ENCODE data around the gene RNF217.
A peak's percentile ranks its signal among the peaks of the same experiment; 100 is the strongest.
"Not testable (repeated sequence)": the region's sequence is repeated elsewhere in the genome, so short reads cannot be mapped to it uniquely, and the experiment has no call there.

The RNF217 gene

DNA sequence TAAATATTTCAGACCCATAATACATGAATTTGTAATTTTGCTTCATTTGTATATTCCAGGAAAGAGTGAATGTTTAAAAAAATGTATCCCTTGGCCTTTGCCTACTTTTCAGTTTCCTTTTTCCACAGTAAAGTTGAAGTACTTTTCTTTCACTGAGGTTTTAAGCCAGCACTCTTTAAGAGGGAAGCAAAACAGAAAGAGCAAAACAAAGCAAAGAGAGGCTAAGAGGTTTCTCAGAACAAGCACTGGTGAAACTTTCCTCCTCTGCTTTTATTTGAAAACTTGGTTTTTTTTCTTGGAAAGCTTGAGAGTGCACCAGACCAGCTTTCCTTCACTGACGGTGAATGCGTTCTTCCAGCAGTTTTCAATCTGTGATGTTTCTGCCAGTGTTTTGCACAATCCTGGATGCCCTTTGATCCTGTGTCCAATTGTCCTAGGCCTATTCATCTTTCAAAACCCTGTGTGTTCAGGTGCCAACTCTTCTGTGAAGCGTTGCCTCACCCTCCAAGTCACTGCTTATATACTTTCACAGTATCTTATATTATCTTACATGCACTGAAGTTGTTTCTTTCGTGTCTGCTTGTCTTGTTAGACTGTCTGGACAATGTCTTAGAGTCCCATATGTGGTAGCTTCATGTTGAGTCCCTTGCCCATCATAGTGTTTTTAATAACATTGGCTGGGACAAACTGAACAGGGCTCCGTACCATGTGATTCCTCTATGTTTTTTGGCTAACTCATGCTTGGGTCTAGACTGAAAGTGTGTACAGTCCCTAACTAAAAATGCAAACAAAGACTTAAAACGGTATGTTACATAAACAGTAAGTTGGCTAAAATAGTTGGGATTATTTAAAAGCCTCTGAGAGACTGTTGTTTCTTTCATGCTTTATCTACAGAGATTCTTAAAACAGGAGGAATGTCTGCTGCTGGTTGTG lies 1.9 kb downstream of the RNF217 start:
- peak; percentile 60 for FAIRE-seq

DNA sequence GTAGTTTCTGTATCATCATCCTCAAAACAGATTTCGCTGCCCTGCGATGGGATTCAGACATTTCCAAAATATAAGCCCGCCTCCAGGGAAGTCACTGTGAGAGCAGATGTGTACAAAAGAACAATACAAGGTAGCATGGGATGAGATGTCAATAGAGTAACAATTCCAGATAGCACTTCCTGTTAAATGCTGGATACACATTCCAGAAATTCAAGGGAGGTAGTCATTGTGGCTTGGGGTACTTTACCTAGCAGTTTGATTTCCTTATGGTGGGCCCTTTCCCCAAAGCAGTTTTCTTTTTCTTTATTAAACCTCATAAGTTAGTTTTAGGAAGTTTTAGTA lies 2.5 kb downstream of the RNF217 start:
- FAIRE-seq, result no peak

DNA sequence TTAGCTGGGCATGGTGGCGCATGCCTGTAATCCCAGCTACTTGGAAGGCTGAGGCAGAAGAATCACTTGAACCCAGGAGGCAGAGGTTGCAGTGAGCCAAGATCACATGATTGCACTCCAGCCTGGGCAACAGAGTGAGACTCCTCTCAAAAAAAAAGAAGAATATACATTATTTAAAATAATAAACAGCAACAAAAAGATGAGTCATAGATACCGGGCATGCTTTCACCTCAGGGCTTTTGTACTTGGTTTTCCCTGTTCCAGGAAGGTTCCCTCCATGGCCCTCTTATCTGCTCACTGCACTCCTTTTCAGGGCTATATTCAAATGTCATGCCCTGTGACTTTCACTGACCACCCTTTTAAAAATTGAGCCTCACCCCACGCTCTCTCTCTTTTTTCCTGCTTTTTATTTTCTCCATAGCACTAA lies 3.2 kb downstream of the RNF217 start:
- FAIRE-seq, result not testable (repeated sequence)

DNA sequence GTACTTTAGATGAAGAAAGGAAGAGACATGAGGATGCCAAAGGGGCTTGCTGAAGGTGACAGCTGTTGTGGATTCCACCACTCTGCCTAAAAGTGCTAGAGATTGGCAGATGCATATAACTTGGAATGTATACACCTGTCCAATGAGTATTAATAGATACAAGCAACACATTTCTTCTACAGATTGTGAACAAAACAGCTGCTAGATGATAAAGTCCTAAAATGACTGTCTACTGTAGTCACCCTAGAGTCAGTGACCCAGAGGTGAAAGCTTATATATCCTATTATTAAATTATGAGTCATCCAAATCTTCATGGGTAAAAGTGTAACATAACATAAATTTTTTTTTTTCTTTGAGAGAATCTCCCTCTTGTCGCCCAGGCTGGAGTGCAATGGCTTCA lies 5.2 kb downstream of the RNF217 start:
- FAIRE-seq, result no peak

DNA sequence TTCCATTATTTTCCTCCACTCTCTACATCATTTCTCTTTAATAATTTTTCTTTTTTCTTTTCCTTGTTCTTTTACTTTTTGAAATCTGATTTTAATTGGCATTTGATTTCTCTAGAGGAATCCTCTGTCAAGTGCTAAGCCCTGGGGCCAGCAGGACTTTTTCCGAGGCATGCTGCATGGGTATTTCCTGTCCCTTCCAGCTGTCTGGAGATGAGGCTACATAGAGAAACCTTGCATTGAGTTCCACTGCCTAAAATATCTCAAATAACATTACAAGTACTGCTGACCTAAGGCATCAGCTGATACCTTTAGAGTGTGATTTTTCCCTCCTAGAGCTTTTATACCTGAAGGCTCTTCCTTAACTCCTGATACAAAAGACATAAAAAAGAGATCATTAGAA lies 6.2 kb downstream of the RNF217 start:
- FAIRE-seq, result no peak

DNA sequence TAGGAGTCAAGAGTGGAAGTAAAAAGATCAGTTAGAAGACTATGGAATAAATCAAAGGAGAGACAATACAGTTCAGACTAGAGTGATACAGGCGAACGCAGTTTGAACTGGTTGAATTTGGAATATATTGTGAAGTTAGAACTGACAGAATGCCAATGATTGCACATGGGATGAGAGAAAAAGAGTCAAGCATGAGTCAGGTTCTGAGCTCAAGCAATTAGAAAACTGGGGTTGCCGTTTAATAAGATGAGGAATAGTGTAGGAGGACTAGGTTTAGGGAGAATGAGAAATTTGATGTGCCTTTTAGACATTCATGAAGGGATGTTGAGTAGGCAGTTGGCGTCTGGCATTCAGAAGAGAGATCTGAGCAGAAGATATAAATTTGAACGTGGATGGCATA lies 8.0 kb downstream of the RNF217 start:
- FAIRE-seq, result no peak

DNA sequence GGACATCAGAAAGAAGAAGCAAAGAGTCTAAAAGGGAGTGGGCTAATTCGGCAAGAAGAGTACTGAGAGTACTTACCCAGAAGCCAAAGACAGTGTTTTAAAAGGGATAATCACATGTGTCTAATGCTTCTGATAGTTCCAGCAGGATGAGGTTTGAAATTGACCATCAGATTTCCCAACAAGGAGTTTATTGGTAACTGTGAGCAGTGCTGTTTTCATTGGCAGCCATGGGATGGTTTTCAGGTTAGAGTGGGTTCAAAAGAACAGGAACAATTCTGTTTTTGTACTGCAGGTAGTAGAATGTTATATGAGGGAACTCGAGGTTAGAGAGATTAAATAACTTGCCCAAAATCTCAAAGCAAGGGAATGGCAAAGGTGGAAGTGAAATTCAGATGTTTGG lies 8.5 kb downstream of the RNF217 start:
- no peak for FAIRE-seq

DNA sequence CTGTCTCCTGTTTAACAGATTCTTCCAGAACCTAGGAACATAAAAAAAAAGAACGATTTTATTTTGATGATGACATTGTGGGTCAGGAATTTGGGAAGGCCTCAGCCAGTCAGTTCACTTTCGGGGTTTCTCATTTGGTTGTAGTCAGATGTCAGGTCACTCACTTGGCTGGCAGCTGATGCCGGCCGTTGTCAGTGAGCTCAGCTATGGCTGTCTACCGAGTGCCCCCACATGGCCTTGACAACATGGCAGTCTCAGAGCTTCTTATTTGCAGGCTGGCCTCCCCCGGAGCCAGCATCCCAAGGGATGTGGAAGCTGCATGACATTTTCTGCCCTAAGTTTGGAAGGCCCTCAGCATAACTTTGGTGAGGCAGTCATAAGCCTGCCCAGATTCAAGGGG lies 11.5 kb downstream of the RNF217 start:
- no peak for FAIRE-seq

DNA sequence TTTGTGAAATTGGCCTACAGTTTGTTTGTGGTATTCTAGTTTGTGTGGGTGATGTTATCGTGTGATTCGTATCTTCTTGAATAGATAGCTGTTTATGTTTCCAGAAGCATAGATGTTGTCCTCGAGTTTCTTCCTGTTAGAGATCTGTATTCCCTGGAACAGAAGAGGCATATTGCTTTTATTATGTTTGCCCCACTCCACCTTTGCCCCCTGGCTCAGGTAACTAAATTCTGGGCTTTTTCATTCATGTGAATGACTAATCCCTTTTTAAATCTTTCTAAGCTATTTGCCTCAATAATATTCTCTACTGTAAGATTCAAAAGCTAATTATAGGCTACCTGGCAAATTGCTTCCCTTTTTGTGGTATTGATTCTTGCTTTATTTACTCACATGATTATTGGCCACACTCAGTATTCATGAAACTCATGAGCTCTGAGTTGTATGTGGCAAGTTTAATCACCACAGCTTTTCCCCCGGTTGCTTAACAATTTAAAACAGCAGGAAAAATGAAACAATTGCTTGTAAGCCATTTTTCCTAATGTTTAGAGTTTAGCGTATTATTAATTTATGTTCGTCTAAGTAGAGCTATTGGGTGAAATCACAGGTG lies 12.6 kb downstream of the RNF217 start:
- no peak for FAIRE-seq

DNA sequence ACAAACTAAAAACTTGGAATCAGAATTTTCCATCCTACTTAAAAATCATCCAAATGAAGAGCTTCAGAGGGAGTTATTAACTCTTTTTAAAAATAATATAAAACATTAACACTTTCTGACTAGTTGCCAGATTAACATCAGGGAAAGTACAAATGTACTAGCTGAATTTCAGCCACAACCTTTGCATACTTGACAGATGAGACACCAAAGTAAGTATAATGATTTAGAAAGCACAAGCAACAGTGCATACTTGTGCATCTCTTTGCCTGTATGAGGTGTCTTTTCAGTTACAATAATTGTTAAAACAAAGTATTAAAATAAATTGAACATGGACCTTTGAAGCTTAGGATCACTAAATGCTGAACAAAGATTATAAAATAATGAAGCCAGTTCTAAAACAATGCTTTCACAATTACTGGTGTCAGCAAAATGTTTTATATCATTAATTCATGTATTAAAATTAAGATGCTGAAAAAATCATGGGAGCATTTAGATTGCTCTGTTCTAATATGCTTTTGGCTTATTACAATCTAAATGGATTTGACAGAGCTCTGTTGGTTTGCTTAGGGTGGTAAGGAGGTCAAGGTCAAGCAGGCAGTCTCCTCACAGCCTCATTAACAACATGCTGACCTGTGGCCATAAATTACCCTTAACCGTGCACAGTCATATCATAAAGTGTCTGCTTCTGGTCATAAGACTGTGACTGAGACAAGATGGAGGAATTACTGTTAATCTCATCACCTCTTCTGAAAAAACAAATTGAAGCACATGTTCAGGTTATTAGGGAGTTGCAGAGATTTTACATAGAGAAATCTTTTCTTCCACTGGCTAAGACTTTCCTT lies 15.1 kb downstream of the RNF217 start:
- no peak for FAIRE-seq

DNA sequence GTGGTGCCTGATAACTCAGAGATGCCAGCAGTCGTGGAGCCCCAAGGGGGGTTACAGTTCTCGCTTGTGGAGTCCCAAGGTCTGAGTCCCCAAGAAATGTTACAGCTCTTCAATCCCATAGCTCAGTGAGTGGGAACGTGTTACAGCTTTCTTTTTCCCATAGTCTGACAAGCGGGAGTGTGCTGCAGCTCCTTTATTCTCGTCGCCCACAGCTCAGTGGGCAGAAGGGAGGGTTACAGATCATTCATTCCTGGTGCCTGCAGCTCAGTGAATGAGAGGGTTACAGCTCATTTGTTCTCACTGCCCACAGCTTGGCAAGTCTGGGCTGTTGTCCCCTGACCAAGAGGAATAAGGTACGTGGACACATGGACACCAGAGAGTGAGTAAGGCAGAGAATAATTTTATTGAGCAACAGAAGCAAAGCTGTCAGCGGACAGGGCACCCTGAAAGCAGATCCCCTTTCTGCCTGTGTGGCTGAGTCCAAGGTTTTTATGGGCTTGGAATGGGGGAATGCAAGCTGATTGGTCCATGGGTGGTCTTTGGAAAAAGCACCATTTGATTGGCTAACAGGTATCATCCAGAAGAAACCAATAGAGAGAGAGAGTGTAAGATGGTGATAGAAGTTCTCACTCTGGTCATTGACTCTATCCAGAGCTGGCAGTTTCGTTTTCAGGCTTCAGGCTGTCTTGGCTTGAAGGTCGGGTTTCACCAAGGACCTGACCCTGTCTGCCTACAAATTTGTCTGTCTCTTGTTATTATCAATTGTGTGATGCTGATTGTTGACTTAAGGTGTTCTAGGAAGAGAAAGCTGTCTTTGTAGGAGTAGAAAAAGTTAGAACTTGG lies 16.4 kb downstream of the RNF217 start:
- FAIRE-seq, result no peak

DNA sequence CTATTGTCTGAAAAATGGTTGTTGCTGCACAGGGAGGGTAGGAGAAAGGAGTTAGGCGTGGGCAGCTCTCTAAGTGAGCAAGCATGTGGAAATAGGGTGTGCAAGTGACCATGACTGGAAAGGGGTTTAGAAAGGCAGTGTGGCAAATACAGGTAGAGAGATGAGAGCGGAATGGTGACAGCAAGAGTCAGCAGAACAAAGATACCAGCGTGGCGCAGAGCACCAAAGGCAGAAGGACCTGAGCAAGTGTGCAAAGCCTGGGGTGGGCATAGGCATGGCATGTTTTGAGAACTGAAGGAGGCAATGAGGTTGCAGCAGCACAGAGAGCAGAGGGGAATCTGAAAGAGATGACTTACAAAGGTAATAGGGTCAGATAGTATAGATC lies 17.0 kb downstream of the RNF217 start:
- FAIRE-seq, result no peak

DNA sequence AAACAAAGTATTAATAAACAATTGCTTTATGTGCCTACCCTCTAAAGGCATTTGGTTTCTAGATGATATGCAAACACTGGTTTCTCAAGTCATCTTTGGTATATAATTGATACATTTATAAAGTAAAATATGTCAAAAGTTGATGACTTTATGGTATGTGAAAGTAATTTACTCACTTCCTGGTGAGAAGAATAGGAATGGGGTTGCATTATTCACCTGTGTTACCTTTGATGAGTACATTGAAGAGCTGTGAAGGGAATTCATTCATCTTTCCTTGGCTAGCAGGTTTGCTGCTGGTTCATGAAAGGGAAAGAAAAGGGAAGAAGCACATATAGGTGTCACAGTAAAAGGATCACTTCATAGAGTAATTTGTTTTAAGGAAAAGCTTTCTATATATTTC lies 20.4 kb downstream of the RNF217 start:
- no peak for FAIRE-seq

DNA sequence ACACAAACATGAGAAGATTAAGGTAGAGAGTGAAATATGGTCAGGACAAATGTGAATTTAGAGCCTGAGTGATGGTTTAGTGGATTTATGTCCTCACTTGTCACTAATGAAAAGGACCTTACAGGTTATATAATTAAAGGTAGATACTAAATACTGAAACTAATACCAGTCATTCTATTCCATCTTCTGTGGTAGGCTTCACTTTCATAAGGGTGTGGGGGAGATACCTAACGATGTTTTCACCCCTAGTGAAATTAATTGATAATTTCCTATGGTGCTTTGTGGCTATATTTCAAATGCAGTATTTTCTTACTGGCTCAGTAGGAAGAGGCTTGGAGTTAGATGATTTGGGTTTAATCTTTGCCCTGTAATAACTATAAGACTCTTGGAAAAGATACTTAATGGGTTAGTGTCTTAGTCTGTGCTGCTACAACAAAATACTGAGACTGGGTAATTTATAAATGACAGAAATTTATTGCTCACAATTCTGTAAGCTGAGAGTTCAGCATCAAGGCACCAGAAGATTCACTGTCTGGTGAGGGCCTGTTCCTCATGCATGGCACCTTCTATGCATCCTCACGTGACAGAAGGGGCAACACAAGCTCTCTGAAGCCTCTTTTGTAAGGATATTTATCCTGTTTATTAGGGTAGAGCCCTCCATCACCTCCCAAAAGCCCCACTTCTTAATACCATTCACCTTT lies 21.3 kb downstream of the RNF217 start:
- FAIRE-seq, result no peak

DNA sequence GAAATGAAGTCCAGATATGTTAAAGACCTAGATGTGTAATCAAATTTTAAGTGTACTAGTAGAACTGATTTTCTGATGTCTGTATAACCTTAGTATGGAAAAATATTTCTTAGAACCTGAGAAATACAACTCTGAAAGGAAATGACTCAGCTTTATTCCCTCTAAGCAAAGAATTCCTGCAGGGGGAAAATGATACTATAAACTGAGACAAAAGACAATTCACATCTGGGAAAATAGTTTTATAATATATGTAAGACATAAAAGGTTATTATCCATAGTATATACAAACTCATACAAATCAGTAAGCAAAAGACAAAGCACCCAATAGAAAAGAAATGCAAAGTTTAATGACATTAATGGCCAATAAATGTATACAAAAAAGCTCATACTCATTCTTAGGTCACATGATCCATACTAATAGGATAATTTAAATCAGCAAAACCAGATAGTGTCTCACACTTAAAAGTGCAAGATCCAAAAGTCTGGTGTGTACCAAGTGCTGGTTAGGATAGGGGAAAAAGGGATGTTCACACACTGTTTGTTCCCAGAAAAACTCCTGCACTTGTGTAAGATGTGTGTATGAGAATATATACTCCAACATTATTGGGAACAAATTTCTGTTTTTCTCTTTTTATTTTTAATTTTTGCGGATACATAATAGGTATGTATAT lies 22.6 kb downstream of the RNF217 start:
- FAIRE-seq, result no peak

DNA sequence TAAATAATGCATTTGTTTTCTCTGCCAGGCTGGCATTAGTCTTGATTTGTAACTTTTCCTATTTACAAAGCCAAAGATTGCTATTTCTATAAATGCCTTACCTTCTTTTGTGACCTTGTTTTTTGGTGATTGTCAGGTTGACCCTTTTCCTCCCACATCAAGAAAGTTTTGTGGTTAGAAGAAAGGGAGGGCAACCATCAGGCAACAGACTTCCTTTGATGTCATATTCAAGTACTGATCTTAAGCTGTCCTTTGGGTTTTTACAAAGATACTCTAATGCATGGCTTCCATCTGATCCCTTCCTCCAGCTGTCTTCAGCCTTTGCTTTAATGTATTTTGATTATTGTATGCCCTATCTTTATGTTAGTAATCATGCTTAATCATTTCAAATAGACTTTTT lies 23.9 kb downstream of the RNF217 start:
- no peak for FAIRE-seq

DNA sequence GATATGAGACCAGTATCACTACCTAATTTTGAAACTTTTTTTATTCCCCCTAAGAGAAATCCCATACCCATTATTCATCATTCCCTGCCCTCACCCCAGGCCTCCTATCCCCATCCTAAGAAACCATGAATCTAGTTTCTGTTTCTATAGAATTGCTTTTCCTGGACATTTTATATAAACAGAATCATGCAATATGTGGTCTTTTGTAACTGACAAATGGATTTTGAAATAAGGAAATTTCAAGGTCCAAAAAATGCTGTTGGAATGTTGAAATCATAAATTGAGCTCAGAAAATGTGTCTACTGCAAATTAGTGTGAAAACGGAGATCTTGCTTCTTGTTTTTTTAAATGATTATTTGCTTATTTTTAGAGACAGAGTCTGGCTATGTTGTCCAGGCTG lies 25.1 kb downstream of the RNF217 start:
- no peak for FAIRE-seq

DNA sequence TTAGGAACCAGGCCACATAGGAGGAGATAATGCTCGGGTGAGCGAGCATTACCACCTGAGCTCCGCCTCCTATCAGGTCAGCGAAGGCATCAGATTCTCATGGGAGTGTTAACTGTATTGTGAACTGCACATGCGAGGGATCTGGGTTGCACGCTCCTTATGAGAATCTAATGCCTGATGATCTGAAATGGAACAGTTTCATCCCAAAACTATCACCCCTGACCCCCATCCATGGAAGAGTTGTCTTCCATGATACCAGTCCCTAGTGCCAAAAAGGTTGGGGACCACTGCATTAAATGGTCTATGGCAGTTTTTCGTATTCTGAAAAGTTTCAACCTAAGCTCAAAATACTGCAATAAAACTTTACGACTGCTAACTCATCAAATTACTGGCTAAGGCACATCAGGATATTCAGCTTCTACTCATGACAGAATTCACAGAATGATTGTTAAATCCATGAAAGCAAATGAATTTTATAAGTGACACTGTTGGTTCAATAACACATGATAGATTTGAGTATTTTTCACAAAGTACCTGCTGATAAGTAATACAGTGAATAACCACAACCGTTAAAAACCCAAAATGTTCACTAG lies 25.9 kb downstream of the RNF217 start:
- FAIRE-seq, result no peak

DNA sequence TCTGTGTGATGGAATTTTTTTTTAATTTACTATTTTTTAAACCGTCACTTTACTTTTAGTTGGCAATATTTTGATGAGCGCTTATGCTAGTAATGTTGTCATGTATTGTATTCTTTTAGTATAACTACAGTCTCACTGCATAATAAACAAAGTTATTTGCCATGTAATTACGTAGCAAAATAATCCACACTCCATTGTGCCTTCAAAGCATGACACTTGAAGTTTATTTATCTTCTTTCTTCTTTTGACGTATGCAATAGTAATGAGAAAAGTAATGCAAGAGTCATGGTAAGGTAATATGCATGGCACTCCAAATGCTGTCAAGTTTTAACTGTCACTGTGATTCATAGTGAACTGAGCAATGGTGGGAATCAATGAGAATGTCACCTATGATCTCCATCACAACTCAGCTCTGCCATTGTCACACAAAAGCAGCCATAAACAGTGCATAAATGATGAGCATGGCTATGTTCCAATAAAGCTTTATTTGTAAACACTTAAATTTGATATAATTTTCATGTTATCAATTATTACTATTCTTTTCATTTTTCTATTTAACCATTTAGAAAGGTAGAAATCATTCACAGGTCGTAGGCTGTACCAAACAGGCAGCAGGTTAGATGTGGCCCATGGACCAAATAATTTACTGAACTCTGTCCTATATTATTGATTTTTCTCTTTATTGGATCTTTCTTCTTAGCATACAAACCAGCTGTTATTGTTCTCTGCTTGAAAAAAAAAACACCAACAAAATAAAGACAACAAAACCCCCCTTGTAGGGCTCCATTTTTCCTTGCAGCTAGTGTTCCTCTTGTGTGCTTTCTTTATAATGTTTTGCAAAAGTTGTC lies 27.1 kb downstream of the RNF217 start:
- no peak for FAIRE-seq

DNA sequence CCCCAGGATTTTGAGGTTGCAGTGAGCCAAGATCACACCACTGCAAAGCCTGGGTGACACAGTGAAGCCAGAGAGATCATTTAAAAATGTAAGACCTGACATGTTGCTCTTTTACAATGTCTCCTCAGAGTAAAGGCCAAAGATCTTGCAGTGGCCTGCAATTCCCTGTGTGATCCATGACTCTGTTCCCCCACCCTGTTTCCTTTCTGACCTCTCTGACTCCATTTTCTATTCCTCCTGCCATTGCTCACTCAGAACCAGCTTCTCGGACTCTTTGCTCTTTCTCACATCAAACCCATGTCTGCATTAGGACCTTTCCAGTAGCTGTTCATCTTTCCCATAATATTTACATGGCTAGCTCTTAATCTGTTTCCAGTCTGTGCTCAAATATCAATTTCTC lies 28.8 kb downstream of the RNF217 start:
- FAIRE-seq, result no peak
